HEK293 (cell line): ENCODE measurements around the gene NAT16.
A peak's percentile ranks its signal among the peaks of the same experiment; 100 is the strongest.

ENCODE experiments used
- CTCF ChIA-PET: fragments of 350-600 bp; formaldehyde crosslinking; extraction: SDS; loops from one replicate; lab custom pipeline; 2021; ENCODE audit warnings: antibody characterized with exemption; lab: Yijun Ruan, JAX
- POLR2A ChIA-PET: fragments of 300-600 bp; formaldehyde crosslinking; extraction: SDS; loops from one replicate; lab custom pipeline; 2020; ENCODE audit warnings: antibody characterized with exemption, inconsistent platforms; lab: Yijun Ruan, JAX
- H3K27ac ChIP-seq: fragments of 200-500 bp; sonication (Bioruptor generic); 2 replicates; pipeline ENCODE4 v1.5.1; 2014; ENCODE audit warnings: low read depth, low read length, control low read depth, inconsistent platforms; ENCODE audit errors: extremely low read depth
- H3K36me3 ChIP-seq, 2 experiments: fragments of 200-500 bp in 1 of 2; sonication (Bioruptor generic) in 1 of 2; 1 replicate in 1 of 2; 2 replicates in 1 of 2; pipeline ENCODE4 v1.5.1; 2014 to 2017; ENCODE audit warnings: inconsistent platforms in 2 of 2, low read length in 2 of 2; ENCODE audit not compliant: control insufficient read depth in 2 of 2, insufficient read depth in 1 of 2
- H3K4me1 ChIP-seq: fragments of 200-500 bp; sonication (Bioruptor generic); 2 replicates; pipeline ENCODE4 v1.5.1; 2014; ENCODE audit warnings: mild to moderate bottlenecking, low read length, inconsistent platforms; ENCODE audit not compliant: control insufficient read depth, insufficient read depth
- H3K4me3 ChIP-seq: 2 replicates; pipeline ENCODE4 v1.5.1; 2011; ENCODE audit warnings: low read depth, mild to moderate bottlenecking, control low read depth, low read length, moderate library complexity
- H3K9me3 ChIP-seq: fragments of 200-500 bp; sonication (Bioruptor generic); 2 replicates; pipeline ENCODE4 v1.5.1; 2014; ENCODE audit warnings: low read depth, low read length, inconsistent platforms; ENCODE audit not compliant: control insufficient read depth, insufficient read depth
- BCL11A ChIP-seq: fragments of 450-650 bp; formaldehyde crosslinking; IDR thresholded peaks from 2 replicates; pipeline ENCODE4 v1.5.1; 2016; ENCODE audit warnings: low read depth, missing biosample characterization, missing genetic modification characterization
- GLIS1 ChIP-seq: fragments of 450-650 bp; formaldehyde crosslinking; IDR thresholded peaks from 2 replicates; pipeline ENCODE4 v1.5.1; 2016; ENCODE audit warnings: missing biosample characterization, missing genetic modification characterization
- HOXD13 ChIP-seq: sonication (generic); formaldehyde crosslinking; IDR thresholded peaks from 2 replicates; pipeline ENCODE4 v1.8.0; 2022; ENCODE audit warnings: missing genetic modification reagents, borderline replicate concordance
- PRDM2 ChIP-seq: fragments of 450-650 bp; formaldehyde crosslinking; IDR thresholded peaks from 2 replicates; pipeline ENCODE4 v1.5.1; 2016; ENCODE audit warnings: missing biosample characterization, missing genetic modification characterization, borderline replicate concordance
- SP7 ChIP-seq: fragments of 450-650 bp; formaldehyde crosslinking; IDR thresholded peaks from 2 replicates; pipeline ENCODE4 v1.5.1; 2016; ENCODE audit warnings: missing biosample characterization, missing genetic modification characterization
- YY1 ChIP-seq: fragments of 450-650 bp; formaldehyde crosslinking; IDR thresholded peaks from 2 replicates; pipeline ENCODE4 v1.5.1; 2018; ENCODE audit warnings: missing biosample characterization, missing genetic modification characterization
- ZBTB10 ChIP-seq: fragments of 450-650 bp; formaldehyde crosslinking; IDR thresholded peaks from 2 replicates; pipeline ENCODE4 v1.5.1; 2016; ENCODE audit warnings: missing biosample characterization, missing genetic modification characterization
- ZBTB49 ChIP-seq: fragments of 450-650 bp; formaldehyde crosslinking; IDR thresholded peaks from 2 replicates; pipeline ENCODE4 v1.5.1; 2016; ENCODE audit warnings: missing biosample characterization, missing genetic modification characterization, low read depth
- ZEB2 ChIP-seq: fragments of 450-650 bp; formaldehyde crosslinking; IDR thresholded peaks from 2 replicates; pipeline ENCODE4 v1.5.1; 2016; ENCODE audit warnings: missing biosample characterization, missing genetic modification characterization
- ZFP69B ChIP-seq: fragments of 450-650 bp; formaldehyde crosslinking; IDR thresholded peaks from 2 replicates; pipeline ENCODE4 v1.5.1; 2016; ENCODE audit warnings: missing biosample characterization, missing genetic modification characterization
- ZIC2 ChIP-seq: fragments of 450-650 bp; formaldehyde crosslinking; IDR thresholded peaks from 2 replicates; pipeline ENCODE4 v1.5.1; 2016; ENCODE audit warnings: missing biosample characterization, missing genetic modification characterization
- ZNF169 ChIP-seq: fragments of 450-650 bp; formaldehyde crosslinking; IDR thresholded peaks from 2 replicates; pipeline ENCODE4 v1.5.1; 2016; ENCODE audit warnings: missing biosample characterization, missing genetic modification characterization
- ZNF174 ChIP-seq: fragments of 450-650 bp; formaldehyde crosslinking; IDR thresholded peaks from 2 replicates; pipeline ENCODE4 v1.5.0; 2017; ENCODE audit warnings: missing biosample characterization, mild to moderate bottlenecking, missing genetic modification characterization
- ZNF362 ChIP-seq: fragments of 450-650 bp; formaldehyde crosslinking; IDR thresholded peaks from 2 replicates; pipeline ENCODE4 v1.5.1; 2016; ENCODE audit warnings: missing biosample characterization, missing genetic modification characterization
- ZNF423 ChIP-seq: fragments of 450-650 bp; formaldehyde crosslinking; IDR thresholded peaks from 2 replicates; pipeline ENCODE4 v1.5.1; 2016; ENCODE audit warnings: missing biosample characterization, missing genetic modification characterization
- ZNF514 ChIP-seq: fragments of 450-650 bp; formaldehyde crosslinking; IDR thresholded peaks from 2 replicates; pipeline ENCODE4 v1.5.1; 2016; ENCODE audit warnings: missing biosample characterization, missing genetic modification characterization
- ZNF530 ChIP-seq: fragments of 450-650 bp; formaldehyde crosslinking; IDR thresholded peaks from 2 replicates; pipeline ENCODE4 v1.5.1; 2016; ENCODE audit warnings: low read depth, missing biosample characterization, missing genetic modification characterization
- ZNF600 ChIP-seq: fragments of 450-650 bp; formaldehyde crosslinking; IDR thresholded peaks from 2 replicates; pipeline ENCODE4 v1.5.1; 2016; ENCODE audit warnings: missing biosample characterization, missing genetic modification characterization
- ZNF660 ChIP-seq: fragments of 450-650 bp; IDR thresholded peaks from 2 replicates; pipeline ENCODE4 v1.5.1; 2018; ENCODE audit warnings: missing biosample characterization, mild to moderate bottlenecking, missing genetic modification characterization
- ZNF677 ChIP-seq: fragments of 450-650 bp; IDR thresholded peaks from 2 replicates; pipeline ENCODE4 v1.5.0; 2018; ENCODE audit warnings: missing biosample characterization, mild to moderate bottlenecking, missing genetic modification characterization, moderate library complexity
- ZNF692 ChIP-seq: fragments of 450-650 bp; formaldehyde crosslinking; IDR thresholded peaks from 2 replicates; pipeline ENCODE4 v1.5.1; 2016; ENCODE audit warnings: missing biosample characterization, missing genetic modification characterization
- ZNF792 ChIP-seq: fragments of 450-650 bp; formaldehyde crosslinking; IDR thresholded peaks from 2 replicates; pipeline ENCODE4 v1.5.1; 2016; ENCODE audit warnings: missing biosample characterization, missing genetic modification characterization
- ZSCAN18 ChIP-seq: fragments of 450-650 bp; formaldehyde crosslinking; IDR thresholded peaks from 2 replicates; pipeline ENCODE4 v1.5.1; 2016; ENCODE audit warnings: missing biosample characterization, missing genetic modification characterization
- ZSCAN23 ChIP-seq: fragments of 450-650 bp; formaldehyde crosslinking; IDR thresholded peaks from 2 replicates; pipeline ENCODE4 v1.5.1; 2016; ENCODE audit warnings: missing biosample characterization, missing genetic modification characterization

The NAT16 gene

GRCh38 chr7:101179117-101179516, 976 bp downstream of the NAT16 start:
- POLR2A ChIA-PET: interaction anchor here (0.6 kb wide), 1 partner anchor 284 kb away, joined by 3 read pairs; no protein-coding TSS in a partner anchor
- CTCF ChIA-PET: interaction anchor here (0.7 to 1.0 kb wide), 2 partner anchors 104 to 112 kb away, joined by 3 read pairs; no protein-coding TSS in a partner anchor
- Histone ChIP-seq H3K4me1 (no peaks in the 10 kb centered on the region), H3K9me3 (no peaks in the 10 kb centered on the region), H3K36me3 (no peaks in the 10 kb centered on the region), H3K27ac (no peak overlapping the region), H3K4me3 (no peak overlapping the region)
- no peak for TF ChIP-seq GLIS1 (tag by site-specific recombination)
- no peak for TF ChIP-seq ZFP69B (tag by site-specific recombination)
- TF ChIP-seq SP7 (tag by site-specific recombination): no peak
- no peak for TF ChIP-seq ZBTB10 (tag by site-specific recombination)
- TF ChIP-seq ZNF677 (tag by site-specific recombination): no peak
- no peak for TF ChIP-seq ZNF792 (tag by site-specific recombination)
- TF ChIP-seq PRDM2 (tag by site-specific recombination): no peak
- TF ChIP-seq ZNF169 (tag by site-specific recombination): no peak
- no peak for TF ChIP-seq ZSCAN18
- no peak for TF ChIP-seq BCL11A (tag by site-specific recombination)
- no peak for TF ChIP-seq HOXD13
- TF ChIP-seq ZNF530 (tag by site-specific recombination): no peak
- TF ChIP-seq ZNF600 (tag by site-specific recombination): no peak
- TF ChIP-seq ZNF423: no peak
- TF ChIP-seq ZSCAN23 (tag by site-specific recombination): no peak
- TF ChIP-seq ZNF514 (tag by site-specific recombination): no peak
- peak; percentile 42; the same call in 1 of the 2 replicates for TF ChIP-seq ZNF692 (tag by site-specific recombination)
- TF ChIP-seq ZBTB49 (tag by site-specific recombination): no peak
- no peak for TF ChIP-seq ZIC2 (tag by site-specific recombination)
- TF ChIP-seq ZNF362 (tag by site-specific recombination): no peak
- TF ChIP-seq ZNF174 (tag by site-specific recombination): no peak
- no peak for TF ChIP-seq ZEB2 (tag by site-specific recombination)
- no peak for TF ChIP-seq YY1 (tag by site-specific recombination)
- TF ChIP-seq ZNF660 (tag by site-specific recombination): no peak
